ENCODE data around the gene UNC119B. TPM values are rescaled to one million over a fixed set of nuclear protein-coding genes. Genes with fewer than 3 reads are reported as not detected.

The UNC119B gene
- 9.3 TPM for total RNA-seq
- polyA plus RNA-seq = 12.0 TPM
- long read RNA-seq, donor 1 = 0 reads
- long read RNA-seq, donor 2 = 0 reads
- long read RNA-seq, donor 3, full-length matches to known transcripts = 10 of 10 reads
- long read RNA-seq, donor 3, partial matches to known transcripts = 0 of 10 reads
- long read RNA-seq, donor 3, other reads (novel, unspliced or antisense) = 0 of 10 reads
- long read RNA-seq, donor 4, full-length matches to known transcripts = 2 of 7 reads
- long read RNA-seq, donor 4, partial matches to known transcripts = 5 of 7 reads
- long read RNA-seq, donor 4, other reads (novel, unspliced or antisense) = 0 of 7 reads
- long read RNA-seq, donor 5, full-length matches to known transcripts = 12 of 19 reads
- long read RNA-seq, donor 5, partial matches to known transcripts = 7 of 19 reads
- long read RNA-seq, donor 5, other reads (novel, unspliced or antisense) = 0 of 19 reads
- long read RNA-seq, donor 6, full-length matches to known transcripts = 2 of 26 reads
- long read RNA-seq, donor 6, partial matches to known transcripts = 10 of 26 reads
- long read RNA-seq, donor 6, other reads (novel, unspliced or antisense) = 14 of 26 reads
- long read RNA-seq, donor 7, full-length matches to known transcripts = 3 of 11 reads
- long read RNA-seq, donor 7, partial matches to known transcripts = 8 of 11 reads
- long read RNA-seq, donor 7, other reads (novel, unspliced or antisense) = 0 of 11 reads
- long read RNA-seq, donor 8, full-length matches to known transcripts = 1 of 7 reads
- long read RNA-seq, donor 8, partial matches to known transcripts = 6 of 7 reads
- long read RNA-seq, donor 8, other reads (novel, unspliced or antisense) = 0 of 7 reads
- long read RNA-seq, donor 9, full-length matches to known transcripts = 3 of 3 reads
- long read RNA-seq, donor 9, partial matches to known transcripts = 0 of 3 reads
- long read RNA-seq, donor 9, other reads (novel, unspliced or antisense) = 0 of 3 reads
- long read RNA-seq, donor 10, partial matches to known transcripts = 11 of 12 reads
- long read RNA-seq, donor 10, other reads (novel, unspliced or antisense) = 0 of 12 reads

- WGBS = 1% methylated on average over 76 of the region's 76 CpGs
- H3K9me3 ChIP-seq (ENCODE audit: control insufficient read depth in 2 of 2, insufficient read depth in 1 of 2, low read length in 1 of 2) = no peaks in the 10 kb centered on the region
- H3K4me1 ChIP-seq (ENCODE audit: control insufficient read depth in 2 of 2, insufficient read depth in 2 of 2, low read length in 2 of 2) = peaks cover 20 to 23% of the 10 kb centered on the region in 2 donors
- H3K4me3 ChIP-seq (ENCODE audit: low read length in 2 of 2) = peak within 1 kb of the TSS; percentile 57 to 99
- H3K36me3 ChIP-seq (ENCODE audit: control insufficient read depth in 2 of 2, insufficient read depth in 2 of 2, low read length in 1 of 2) = peaks cover 13 to 16% of the 10 kb centered on the region in 2 donors
- H3K27me3 ChIP-seq (ENCODE audit: control insufficient read depth in 2 of 2, insufficient read depth in 1 of 2, low read length in 1 of 2) = no peaks in the 10 kb centered on the region
- peak in 3 of 9 donors; percentile 52 to 74 (median 63) for DNase-seq (ENCODE audit: low read depth in 6 of 9, low spot score in 9 of 9)
- peak within 1 kb of the TSS; percentile 64 to 86 for H3K27ac ChIP-seq (ENCODE audit: low read depth in 1 of 2, low read length in 1 of 2)
Observed at GRCh38 chr12:120710031-120710804, at the start of gene UNC119B. Gene UNC119B (plus strand): TSS chr12:120710458. CDS start chr12:120710475, 17 bp downstream.

GRCh38 chr12:120661432-120661831 lies 48.8 kb upstream of the UNC119B start:
- Histone ChIP-seq H3K27ac (ENCODE audit: low read depth in 1 of 2, low read length in 1 of 2) (no peak overlapping the region), H3K4me1 (ENCODE audit: control insufficient read depth in 2 of 2, insufficient read depth in 2 of 2, low read length in 2 of 2) (no peaks in the 10 kb centered on the region), H3K9me3 (ENCODE audit: control insufficient read depth in 2 of 2, insufficient read depth in 1 of 2, low read length in 1 of 2) (no peaks in the 10 kb centered on the region), H3K27me3 (ENCODE audit: control insufficient read depth in 2 of 2, insufficient read depth in 1 of 2, low read length in 1 of 2) (peaks cover 0 to 4% of the 10 kb centered on the region in 2 donors), H3K4me3 (ENCODE audit: low read length in 2 of 2) (no peak overlapping the region), H3K36me3 (ENCODE audit: control insufficient read depth in 2 of 2, insufficient read depth in 2 of 2, low read length in 1 of 2) (no peaks in the 10 kb centered on the region)
- WGBS = 66% methylated on average over 2 of the region's 2 CpGs
- no peak for DNase-seq (ENCODE audit: low read depth in 6 of 9, low spot score in 9 of 9)

- Histone ChIP-seq H3K9me3 (ENCODE audit: control insufficient read depth in 2 of 2, insufficient read depth in 1 of 2, low read length in 1 of 2) (no peaks in the 10 kb centered on the region), H3K4me1 (ENCODE audit: control insufficient read depth in 2 of 2, insufficient read depth in 2 of 2, low read length in 2 of 2) (no peaks in the 10 kb centered on the region), H3K36me3 (ENCODE audit: control insufficient read depth in 2 of 2, insufficient read depth in 2 of 2, low read length in 1 of 2) (no peaks in the 10 kb centered on the region), H3K27ac (ENCODE audit: low read depth in 1 of 2, low read length in 1 of 2) (no peak overlapping the region), H3K4me3 (ENCODE audit: low read length in 2 of 2) (no peak overlapping the region), H3K27me3 (ENCODE audit: control insufficient read depth in 2 of 2, insufficient read depth in 1 of 2, low read length in 1 of 2) (peaks cover 0 to 4% of the 10 kb centered on the region in 2 donors)
- DNase-seq (ENCODE audit: low read depth in 6 of 9, low spot score in 9 of 9) = no peak
- WGBS = 22% methylated on average over 3 of the region's 3 CpGs
Observed at GRCh38 chr12:120662879-120663278, 47.4 kb upstream of the UNC119B start.

- H3K27ac ChIP-seq (ENCODE audit: low read depth in 1 of 2, low read length in 1 of 2) = no peak overlapping the region
- DNase-seq (ENCODE audit: low read depth in 6 of 9, low spot score in 9 of 9) = no peak
- no peak overlapping the region for H3K4me3 ChIP-seq (ENCODE audit: low read length in 2 of 2)
- 96% methylated on average over 5 of the region's 5 CpGs for WGBS
- peaks cover 0 to 4% of the 10 kb centered on the region in 2 donors for H3K27me3 ChIP-seq (ENCODE audit: control insufficient read depth in 2 of 2, insufficient read depth in 1 of 2, low read length in 1 of 2)
- H3K36me3 ChIP-seq (ENCODE audit: control insufficient read depth in 2 of 2, insufficient read depth in 2 of 2, low read length in 1 of 2) = no peaks in the 10 kb centered on the region
- no peaks in the 10 kb centered on the region for H3K4me1 ChIP-seq (ENCODE audit: control insufficient read depth in 2 of 2, insufficient read depth in 2 of 2, low read length in 2 of 2)
- H3K9me3 ChIP-seq (ENCODE audit: control insufficient read depth in 2 of 2, insufficient read depth in 1 of 2, low read length in 1 of 2) = no peaks in the 10 kb centered on the region
Observed at GRCh38 chr12:120663741-120664140, 46.5 kb upstream of the UNC119B start.

GRCh38 chr12:120666571-120667390 lies 43.5 kb upstream of the UNC119B start:
- Histone ChIP-seq H3K27me3 (ENCODE audit: control insufficient read depth in 2 of 2, insufficient read depth in 1 of 2, low read length in 1 of 2) (no peaks in the 10 kb centered on the region), H3K27ac (ENCODE audit: low read depth in 1 of 2, low read length in 1 of 2) (no peak overlapping the region), H3K4me1 (ENCODE audit: control insufficient read depth in 2 of 2, insufficient read depth in 2 of 2, low read length in 2 of 2) (no peaks in the 10 kb centered on the region), H3K9me3 (ENCODE audit: control insufficient read depth in 2 of 2, insufficient read depth in 1 of 2, low read length in 1 of 2) (no peaks in the 10 kb centered on the region), H3K36me3 (ENCODE audit: control insufficient read depth in 2 of 2, insufficient read depth in 2 of 2, low read length in 1 of 2) (no peaks in the 10 kb centered on the region), H3K4me3 (ENCODE audit: low read length in 2 of 2) (no peak overlapping the region)
- WGBS = 96% methylated on average over 34 of the region's 34 CpGs
- DNase-seq (ENCODE audit: low read depth in 6 of 9, low spot score in 9 of 9) = no peak

- H3K4me3 ChIP-seq (ENCODE audit: low read length in 2 of 2) = no peak overlapping the region
- WGBS = 92% methylated on average over 20 of the region's 20 CpGs
- DNase-seq (ENCODE audit: low read depth in 6 of 9, low spot score in 9 of 9) = no peak
Observed at GRCh38 chr12:120668091-120668867, 42.0 kb upstream of the UNC119B start.

GRCh38 chr12:120668868-120669840 lies 41.1 kb upstream of the UNC119B start:
- Histone ChIP-seq H3K27ac (ENCODE audit: low read depth in 1 of 2, low read length in 1 of 2) (no peak overlapping the region), H3K4me3 (ENCODE audit: low read length in 2 of 2) (no peak overlapping the region), H3K36me3 (ENCODE audit: control insufficient read depth in 2 of 2, insufficient read depth in 2 of 2, low read length in 1 of 2) (no peaks in the 10 kb centered on the region), H3K4me1 (ENCODE audit: control insufficient read depth in 2 of 2, insufficient read depth in 2 of 2, low read length in 2 of 2) (no peaks in the 10 kb centered on the region), H3K27me3 (ENCODE audit: control insufficient read depth in 2 of 2, insufficient read depth in 1 of 2, low read length in 1 of 2) (no peaks in the 10 kb centered on the region), H3K9me3 (ENCODE audit: control insufficient read depth in 2 of 2, insufficient read depth in 1 of 2, low read length in 1 of 2) (no peaks in the 10 kb centered on the region)
- no peak for DNase-seq (ENCODE audit: low read depth in 6 of 9, low spot score in 9 of 9)
- 86% methylated on average over 19 of the region's 19 CpGs for WGBS

More at GRCh38 chr12:120668091-120668867, 42.0 kb upstream of the UNC119B start:
- Histone ChIP-seq H3K4me1 (ENCODE audit: control insufficient read depth in 2 of 2, insufficient read depth in 2 of 2, low read length in 2 of 2) (no peaks in the 10 kb centered on the region), H3K27ac (ENCODE audit: low read depth in 1 of 2, low read length in 1 of 2) (no peak overlapping the region), H3K9me3 (ENCODE audit: control insufficient read depth in 2 of 2, insufficient read depth in 1 of 2, low read length in 1 of 2) (no peaks in the 10 kb centered on the region), H3K27me3 (ENCODE audit: control insufficient read depth in 2 of 2, insufficient read depth in 1 of 2, low read length in 1 of 2) (no peaks in the 10 kb centered on the region), H3K36me3 (ENCODE audit: control insufficient read depth in 2 of 2, insufficient read depth in 2 of 2, low read length in 1 of 2) (no peaks in the 10 kb centered on the region)

Measured in thymus (tissue), 14 donors.